ENCODE data around the gene SELENOI.
"Not testable (repeated sequence)": the region's sequence is repeated elsewhere in the genome, so short reads cannot be mapped to it uniquely, and the experiment has no call there.

Gene SELENOI

GRCh38 chr2:26345545-26346453, at the start of gene SELENOI:
Gene SELENOI, plus strand, starts transcription at chr2:26346143. Its CDS starts 90 bp downstream, at chr2:26346233.
- peak; percentile 100 for DNase-seq

GRCh38 chr2:26297061-26297460, 48.9 kb upstream of the SELENOI start:
- no peak for DNase-seq

GRCh38 chr2:26298286-26298637, 47.7 kb upstream of the SELENOI start:
- no peak for DNase-seq

GRCh38 chr2:26298638-26299393, 47.1 kb upstream of the SELENOI start:
- DNase-seq = peak; percentile 34

- peak; percentile 34 for DNase-seq
These were observed 46.4 kb upstream of the SELENOI start for GRCh38 chr2:26299471-26300101.

- DNase-seq = no peak
These were observed 45.6 kb upstream of the SELENOI start for GRCh38 chr2:26300234-26300925.

GRCh38 chr2:26302846-26303245, 43.1 kb upstream of the SELENOI start:
- no peak for DNase-seq

GRCh38 chr2:26305094-26305493, 40.8 kb upstream of the SELENOI start:
- not testable (repeated sequence) for DNase-seq

- no peak for DNase-seq
These were observed 40.4 kb upstream of the SELENOI start for GRCh38 chr2:26305540-26305939.

GRCh38 chr2:26309921-26310320, 36.0 kb upstream of the SELENOI start:
- no peak for DNase-seq

- no peak for DNase-seq
These were observed 33.5 kb upstream of the SELENOI start for GRCh38 chr2:26312471-26312870.

- no peak for DNase-seq
These were observed 32.5 kb upstream of the SELENOI start for GRCh38 chr2:26313446-26313845.

GRCh38 chr2:26314243-26314642, 31.7 kb upstream of the SELENOI start:
- no peak for DNase-seq

GRCh38 chr2:26316041-26316440, 29.9 kb upstream of the SELENOI start:
- DNase-seq = no peak

- DNase-seq = no peak
These were observed 29.1 kb upstream of the SELENOI start for GRCh38 chr2:26316845-26317244.

- no peak for DNase-seq
These were observed 28.4 kb upstream of the SELENOI start for GRCh38 chr2:26317377-26318105.

GRCh38 chr2:26318950-26319349, 27.0 kb upstream of the SELENOI start:
- DNase-seq = no peak

GRCh38 chr2:26324479-26324878, 21.5 kb upstream of the SELENOI start:
- DNase-seq = not testable (repeated sequence)

- DNase-seq = no peak
These were observed 21.0 kb upstream of the SELENOI start for GRCh38 chr2:26324903-26325302.

- DNase-seq = no peak
These were observed 20.1 kb upstream of the SELENOI start for GRCh38 chr2:26325851-26326250.

GRCh38 chr2:26326514-26326913, 19.4 kb upstream of the SELENOI start:
- peak; percentile 23 for DNase-seq

All from activated CD4-positive, alpha-beta T cell treated with anti-CD3 and anti-CD28 coated beads, Interleukin-10, Interleukin-2, amounts not matched to agents 100 ng/mL and 50 ng/mL, durations not matched to agents 16 hours and 8 hours (primary cell).